ENCODE measurements around the gene CYP39A1. TPM values are rescaled to one million over a fixed set of nuclear protein-coding genes. Genes with fewer than 3 reads are reported as not detected.

Gene CYP39A1
- total RNA-seq, 2 donors from 2014 or later: 0.68 to 1.1 TPM

DNA sequence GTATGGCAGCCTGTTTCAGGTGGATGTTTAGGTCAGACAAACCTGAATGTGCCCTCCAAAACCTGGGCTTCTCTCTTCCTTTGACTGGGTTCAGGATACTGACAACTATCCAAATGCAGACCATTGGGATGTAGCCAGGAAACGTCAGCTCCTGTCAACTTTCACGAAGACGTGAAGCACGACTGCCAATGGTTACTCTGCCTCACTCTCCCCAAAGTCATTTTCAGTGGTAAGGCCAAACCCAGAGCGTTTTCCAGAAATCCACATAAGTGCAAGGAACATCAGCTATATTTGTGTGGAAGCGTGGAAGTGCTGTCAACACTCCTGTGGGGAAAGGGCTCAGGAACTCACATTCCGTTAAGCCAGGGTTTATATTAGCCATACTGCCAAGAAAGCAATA lies 141.3 kb downstream of the CYP39A1 start:
- no peaks in the 10 kb centered on the region for H3K9me3 ChIP-seq
- H3K27ac ChIP-seq: peak overlapping the region; percentile 81
- no peaks in the 10 kb centered on the region for H3K27me3 ChIP-seq (replicated peaks; ENCODE audit: insufficient read depth)
- TF ChIP-seq, protein P1, sequence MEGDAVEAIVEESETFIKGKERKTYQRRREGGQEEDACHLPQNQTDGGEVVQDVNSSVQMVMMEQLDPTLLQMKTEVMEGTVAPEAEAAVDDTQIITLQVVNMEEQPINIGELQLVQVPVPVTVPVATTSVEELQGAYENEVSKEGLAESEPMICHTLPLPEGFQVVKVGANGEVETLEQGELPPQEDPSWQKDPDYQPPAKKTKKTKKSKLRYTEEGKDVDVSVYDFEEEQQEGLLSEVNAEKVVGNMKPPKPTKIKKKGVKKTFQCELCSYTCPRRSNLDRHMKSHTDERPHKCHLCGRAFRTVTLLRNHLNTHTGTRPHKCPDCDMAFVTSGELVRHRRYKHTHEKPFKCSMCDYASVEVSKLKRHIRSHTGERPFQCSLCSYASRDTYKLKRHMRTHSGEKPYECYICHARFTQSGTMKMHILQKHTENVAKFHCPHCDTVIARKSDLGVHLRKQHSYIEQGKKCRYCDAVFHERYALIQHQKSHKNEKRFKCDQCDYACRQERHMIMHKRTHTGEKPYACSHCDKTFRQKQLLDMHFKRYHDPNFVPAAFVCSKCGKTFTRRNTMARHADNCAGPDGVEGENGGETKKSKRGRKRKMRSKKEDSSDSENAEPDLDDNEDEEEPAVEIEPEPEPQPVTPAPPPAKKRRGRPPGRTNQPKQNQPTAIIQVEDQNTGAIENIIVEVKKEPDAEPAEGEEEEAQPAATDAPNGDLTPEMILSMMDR (IDR thresholded peaks at IDR 0.05): no peak
- H3K4me3 ChIP-seq: no peak overlapping the region
- ATAC-seq (ENCODE audit: insufficient number of reproducible peaks, low FRiP score, low read depth) (no peak), DNase-seq (ENCODE audit: low spot score) (no peak)
- H3K4me1 ChIP-seq (ENCODE audit: control insufficient read depth in 1 of 2, low read depth in 2 of 2): peaks cover 48 to 73% of the 10 kb centered on the region in 2 donors
- H3K36me3 ChIP-seq: no peaks in the 10 kb centered on the region

DNA sequence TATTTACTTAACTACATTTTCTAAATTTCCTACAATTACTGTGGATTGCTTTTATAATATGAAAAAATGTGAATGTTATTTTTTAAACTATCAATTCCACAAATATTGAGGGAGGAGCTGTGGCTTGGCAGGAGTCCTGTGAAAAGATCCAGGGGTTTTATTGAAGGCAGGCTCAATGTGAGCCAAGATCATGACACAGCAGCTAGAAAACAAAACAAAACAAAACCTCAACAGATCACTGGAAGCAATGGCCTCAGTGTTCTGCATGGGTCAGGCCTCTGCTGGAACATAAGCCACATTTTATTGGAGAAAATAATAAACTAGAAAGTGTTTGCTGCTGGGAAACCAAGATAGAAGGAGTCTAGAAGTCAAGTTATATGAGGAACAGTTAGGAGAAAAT lies 142.0 kb downstream of the CYP39A1 start:
- no peaks in the 10 kb centered on the region for H3K9me3 ChIP-seq
- H3K36me3 ChIP-seq: no peaks in the 10 kb centered on the region
- no peaks in the 10 kb centered on the region for H3K27me3 ChIP-seq (replicated peaks; ENCODE audit: insufficient read depth)
- TF ChIP-seq, protein P1 (IDR thresholded peaks at IDR 0.05): no peak
- DNase-seq (ENCODE audit: low spot score) (no peak), ATAC-seq (ENCODE audit: insufficient number of reproducible peaks, low FRiP score, low read depth) (no peak)
- no peak overlapping the region for H3K4me3 ChIP-seq
- peak overlapping the region; percentile 81 for H3K27ac ChIP-seq
- peaks cover 48 to 80% of the 10 kb centered on the region in 2 donors for H3K4me1 ChIP-seq (ENCODE audit: control insufficient read depth in 1 of 2, low read depth in 2 of 2)

DNA sequence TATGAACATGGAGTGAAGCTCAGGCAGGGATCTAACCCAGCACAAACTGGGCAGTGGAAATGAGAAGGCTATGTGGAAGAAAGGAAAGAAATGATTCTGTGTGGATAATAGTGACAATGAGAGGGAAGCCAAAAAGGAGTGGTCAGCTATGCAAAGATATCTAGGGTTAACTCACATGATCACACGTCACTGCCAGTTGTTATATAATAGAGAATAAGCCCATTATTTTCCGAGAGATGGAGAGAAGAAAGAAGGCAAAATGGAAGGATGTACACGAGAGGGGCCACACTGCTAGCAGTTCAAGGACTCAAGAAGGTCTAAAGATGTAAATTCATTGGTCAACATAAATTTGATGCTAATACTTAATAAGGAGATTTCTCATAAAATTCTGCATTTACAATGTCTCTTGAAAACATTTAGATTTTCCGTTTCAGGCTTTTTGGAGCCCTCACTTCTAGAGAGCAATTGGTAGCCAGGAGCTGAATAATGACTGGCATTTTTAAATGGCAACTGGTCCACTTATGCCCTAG lies 142.6 kb downstream of the CYP39A1 start:
- TF ChIP-seq, protein P1 (IDR thresholded peaks at IDR 0.05): no peak
- DNase-seq (ENCODE audit: low spot score) (no peak), ATAC-seq (ENCODE audit: insufficient number of reproducible peaks, low FRiP score, low read depth) (no peak)
- Histone ChIP-seq H3K9me3 (no peaks in the 10 kb centered on the region), H3K36me3 (no peaks in the 10 kb centered on the region), H3K4me3 (no peak overlapping the region), H3K27me3 (replicated peaks; ENCODE audit: insufficient read depth) (no peaks in the 10 kb centered on the region), H3K27ac (peak overlapping the region; percentile 81), H3K4me1 (ENCODE audit: control insufficient read depth in 1 of 2, low read depth in 2 of 2) (peaks cover 48 to 86% of the 10 kb centered on the region in 2 donors)

DNA sequence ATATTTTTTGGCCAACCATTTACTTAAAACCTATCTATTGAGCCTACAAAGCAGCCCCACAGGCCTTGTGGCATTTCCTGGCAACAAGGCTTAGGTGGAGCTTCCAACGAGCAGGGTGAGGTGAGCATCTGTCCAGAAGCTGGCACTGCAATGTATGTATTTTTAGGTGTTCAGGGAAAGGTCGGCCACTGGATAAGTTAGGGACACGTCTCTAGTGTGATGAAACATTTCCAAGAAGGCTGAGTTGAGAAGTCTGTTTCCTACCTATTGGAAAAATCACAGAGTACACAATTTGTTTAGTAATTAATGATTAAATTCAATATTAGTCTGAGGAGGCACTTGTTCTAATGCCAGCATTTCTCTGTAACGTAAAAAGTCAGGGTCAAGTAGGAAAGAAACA lies 143.6 kb downstream of the CYP39A1 start:
- no peak for ATAC-seq (ENCODE audit: insufficient number of reproducible peaks, low FRiP score, low read depth)
- no peaks in the 10 kb centered on the region for H3K36me3 ChIP-seq
- no peak overlapping the region for H3K4me3 ChIP-seq
- no peaks in the 10 kb centered on the region for H3K27me3 ChIP-seq (replicated peaks; ENCODE audit: insufficient read depth)
- peaks cover 48 to 95% of the 10 kb centered on the region in 2 donors for H3K4me1 ChIP-seq (ENCODE audit: control insufficient read depth in 1 of 2, low read depth in 2 of 2)
- peak overlapping the region; percentile 81 for H3K27ac ChIP-seq
- DNase-seq (ENCODE audit: low spot score): no peak
- TF ChIP-seq, protein P1 (IDR thresholded peaks at IDR 0.05): no peak
- H3K9me3 ChIP-seq: no peaks in the 10 kb centered on the region

DNA sequence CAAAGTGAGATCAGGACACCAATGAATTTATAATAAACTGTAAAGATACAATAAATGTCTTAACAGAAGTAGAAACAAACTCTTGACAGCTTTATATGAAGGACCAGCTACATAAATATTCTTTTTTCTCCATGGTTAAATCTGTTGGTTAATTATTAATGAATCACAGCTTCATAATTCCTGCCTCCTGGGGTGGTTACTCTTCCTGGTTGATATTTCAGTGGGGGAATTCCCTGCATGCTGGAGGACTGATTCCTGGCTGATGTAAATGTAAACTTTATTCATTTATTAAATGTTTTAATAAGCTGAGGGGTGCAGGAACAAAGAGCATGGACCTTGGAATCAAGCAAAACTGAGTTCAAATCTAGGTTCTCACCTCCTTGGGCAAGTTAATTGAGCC lies 145.2 kb downstream of the CYP39A1 start:
- DNase-seq (ENCODE audit: low spot score): no peak
- Histone ChIP-seq H3K9me3 (no peaks in the 10 kb centered on the region), H3K4me1 (ENCODE audit: control insufficient read depth in 1 of 2, low read depth in 2 of 2) (peaks cover 41 to 95% of the 10 kb centered on the region in 2 donors), H3K36me3 (no peaks in the 10 kb centered on the region), H3K4me3 (no peak overlapping the region), H3K27me3 (replicated peaks; ENCODE audit: insufficient read depth) (no peaks in the 10 kb centered on the region), H3K27ac (peak overlapping the region; percentile 81)
- no peak for ATAC-seq (ENCODE audit: insufficient number of reproducible peaks, low FRiP score, low read depth)
- TF ChIP-seq, protein P1 (IDR thresholded peaks at IDR 0.05): no peak

All from thoracic aorta (tissue), 2 donors.